ENCODE measurements around the gene FBN3.

Gene FBN3

DNA sequence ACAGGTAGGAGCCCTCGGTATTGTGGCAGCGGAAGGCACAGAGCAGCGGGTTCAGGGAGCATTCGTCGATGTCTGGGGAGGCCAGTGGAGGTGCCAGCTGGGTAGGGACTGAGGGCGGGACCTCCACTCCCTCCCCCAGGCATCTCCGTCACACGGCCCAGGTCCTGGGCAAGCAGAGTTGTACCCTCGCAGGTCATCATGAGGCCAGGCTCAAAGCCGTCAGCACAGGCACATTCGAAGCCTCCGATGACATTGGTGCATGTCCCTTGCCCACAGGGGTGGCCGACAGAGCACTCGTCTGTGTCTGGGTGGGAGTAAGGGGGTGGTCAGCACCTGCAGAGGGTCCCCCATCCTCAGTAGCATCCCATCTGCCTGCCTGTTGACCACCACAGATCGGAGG lies 61.5 kb downstream of the FBN3 start:
- no peak for DNase-seq

DNA sequence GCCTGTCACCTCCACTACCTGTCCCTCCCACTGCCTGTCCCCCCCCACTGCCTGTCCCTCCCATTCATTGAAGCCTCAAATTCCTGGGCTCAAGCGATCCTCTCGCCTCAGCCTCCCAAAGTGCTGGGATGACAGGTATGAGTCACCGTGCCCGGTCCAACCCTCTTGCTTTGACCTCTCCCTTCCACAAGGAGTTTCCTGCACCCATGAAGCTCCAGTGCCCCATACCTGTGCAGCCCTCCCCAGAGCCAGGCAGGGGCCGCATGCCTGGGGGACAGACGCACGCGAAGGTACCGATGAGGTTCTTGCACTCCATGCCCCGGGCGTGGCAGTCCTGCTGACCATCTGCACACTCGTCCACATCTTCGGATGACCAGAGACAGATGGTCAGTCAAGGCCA lies 62.5 kb downstream of the FBN3 start:
- no peak for DNase-seq

- DNase-seq = peak; percentile 82
These were observed 63.6 kb downstream of the FBN3 start for GRCh38 chr19:8085598-8086408.

- DNase-seq = no peak
These were observed 65.2 kb downstream of the FBN3 start for GRCh38 chr19:8084152-8084551.

DNA sequence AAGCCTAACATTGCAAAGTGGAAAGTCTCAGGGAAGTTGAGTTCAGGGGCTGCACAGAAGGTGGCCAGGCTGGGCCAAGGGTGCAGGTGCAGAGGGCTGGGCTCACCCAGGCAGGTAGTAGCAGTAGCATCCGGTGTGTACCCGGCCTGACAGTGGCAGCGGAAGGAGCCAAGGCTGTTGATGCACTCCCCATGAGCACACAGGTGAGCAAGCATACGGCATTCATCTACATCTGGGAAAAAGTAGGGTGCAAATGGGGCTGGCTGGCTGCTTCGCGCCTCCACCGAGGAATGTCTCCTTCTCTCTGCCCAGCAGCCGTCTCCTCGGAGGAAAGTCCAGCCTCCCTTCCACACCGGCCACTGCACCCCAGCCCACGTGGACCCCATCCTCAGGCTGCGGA lies 66.3 kb downstream of the FBN3 start:
- DNase-seq = no peak

GRCh38 chr19:8081569-8082550 lies 67.5 kb downstream of the FBN3 start:
- DNase-seq = no peak

GRCh38 chr19:8080832-8081231 lies 68.6 kb downstream of the FBN3 start:
- DNase-seq = no peak

GRCh38 chr19:8079988-8080387 lies 69.4 kb downstream of the FBN3 start:
- DNase-seq = no peak

GRCh38 chr19:8075158-8076074 lies 74.0 kb downstream of the FBN3 start:
- peak; percentile 19 for DNase-seq

DNA sequence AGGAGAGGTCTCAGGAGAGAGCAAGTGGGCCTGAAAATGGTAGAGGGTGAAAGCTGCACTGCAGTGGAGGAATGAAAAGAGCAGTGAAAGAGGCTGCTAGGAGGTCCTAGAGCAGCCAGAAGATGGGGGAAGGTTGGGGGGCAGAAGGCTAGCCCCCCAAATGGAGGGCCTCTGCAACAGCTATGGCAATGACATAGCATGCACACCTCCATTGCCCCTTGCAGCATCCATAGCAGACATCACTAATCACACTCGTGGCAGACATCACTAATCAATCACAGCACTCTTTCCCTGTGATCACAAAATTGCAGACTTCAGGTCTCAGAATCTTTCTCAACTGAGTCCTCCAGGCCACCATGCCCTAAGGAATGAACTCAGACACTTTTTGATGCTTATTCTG lies 74.9 kb downstream of the FBN3 start:
- DNase-seq = no peak

DNA sequence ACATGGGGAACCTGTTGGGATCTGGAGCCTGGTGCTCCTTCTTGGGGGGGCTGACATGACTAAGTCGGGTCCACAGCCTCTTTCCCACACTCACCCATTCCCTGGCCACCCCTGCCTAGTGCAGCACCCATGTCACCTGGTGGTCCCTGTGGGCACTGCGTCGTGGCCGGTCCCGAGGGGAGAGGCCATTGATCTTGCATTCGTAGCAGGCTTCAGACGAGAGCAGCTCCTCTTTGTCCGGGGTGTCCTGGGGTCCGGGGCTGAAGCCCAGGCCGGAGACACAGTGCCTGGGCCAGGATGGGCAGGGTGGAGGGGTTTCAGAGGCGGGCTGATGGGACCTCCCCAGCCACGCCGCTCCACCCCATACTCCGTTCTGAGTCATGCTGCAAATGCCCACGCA lies 77.5 kb downstream of the FBN3 start:
- DNase-seq = no peak

- DNase-seq = peak; percentile 69
These were observed 80.1 kb downstream of the FBN3 start for GRCh38 chr19:8069096-8069973.

DNA sequence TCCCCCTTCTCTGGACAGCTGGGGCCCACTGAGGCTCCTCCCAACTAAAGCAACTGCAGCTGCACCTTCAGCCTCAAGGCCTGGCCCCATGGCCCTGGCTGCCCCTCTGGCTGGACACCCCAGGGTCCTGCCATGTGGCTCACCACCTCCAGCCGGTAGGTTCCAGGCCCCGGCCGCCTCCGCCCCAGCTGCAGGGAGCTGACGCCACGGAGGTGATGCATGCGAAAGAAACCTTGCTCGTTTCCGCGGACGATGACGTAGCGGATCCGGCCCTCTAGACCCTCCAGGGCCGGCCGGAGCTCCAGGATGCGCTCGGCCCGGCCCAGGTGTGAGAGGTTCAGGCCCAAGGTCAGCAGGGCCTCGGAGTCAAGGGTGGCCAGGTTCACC lies 83.5 kb downstream of the FBN3 start:
- DNase-seq = no peak

DNA sequence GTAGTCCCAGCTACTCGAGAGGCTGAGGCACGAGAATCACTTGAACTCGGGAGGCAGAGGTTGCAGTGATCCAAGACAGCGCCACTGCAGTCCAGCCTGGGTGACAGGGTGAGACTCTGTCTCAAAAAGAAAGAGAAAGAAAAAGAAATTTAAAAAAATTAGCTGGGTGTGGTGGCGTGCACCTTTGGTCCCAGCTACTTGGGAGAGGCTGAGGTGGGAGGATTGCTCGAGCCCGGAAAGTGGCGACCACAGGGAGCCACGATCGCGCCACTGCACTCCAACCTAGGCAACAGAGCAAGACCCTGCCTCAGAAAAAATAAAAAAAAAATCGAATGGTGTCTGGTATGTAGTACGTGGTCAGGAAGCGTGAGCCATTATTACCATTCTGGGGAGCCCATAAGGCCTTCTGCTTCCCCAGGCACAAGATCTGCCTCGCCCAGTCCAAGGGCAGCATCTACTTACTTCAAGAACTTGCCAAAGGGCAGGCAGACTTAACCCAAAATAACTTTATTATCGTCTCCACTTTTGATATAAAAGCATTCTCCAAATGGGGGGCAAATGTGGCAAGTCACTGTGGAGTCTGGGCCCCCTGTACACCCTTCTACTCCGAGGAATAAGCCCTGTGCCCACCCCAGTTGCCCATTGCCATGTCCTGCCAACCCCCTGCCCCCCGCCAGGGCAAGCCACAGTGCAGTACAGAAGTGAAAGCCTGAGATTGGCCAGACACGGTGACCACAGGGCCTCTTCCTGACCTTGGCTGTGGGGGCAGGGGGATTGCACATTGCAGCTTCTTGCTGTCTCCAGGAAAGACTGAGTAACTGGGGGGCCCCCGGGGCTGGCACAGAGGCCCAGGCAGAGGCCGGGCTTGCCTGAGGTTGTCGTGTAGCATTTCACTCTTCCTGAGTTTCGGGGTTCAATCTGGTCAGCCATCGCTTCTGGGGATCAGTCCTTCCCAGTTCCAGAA lies 84.2 kb downstream of the FBN3 start:
- DNase-seq = no peak

- no peak for DNase-seq
These were observed 91.7 kb downstream of the FBN3 start for GRCh38 chr19:8057545-8058270.

GRCh38 chr19:8056533-8056932 lies 92.9 kb downstream of the FBN3 start:
- no peak for DNase-seq

DNA sequence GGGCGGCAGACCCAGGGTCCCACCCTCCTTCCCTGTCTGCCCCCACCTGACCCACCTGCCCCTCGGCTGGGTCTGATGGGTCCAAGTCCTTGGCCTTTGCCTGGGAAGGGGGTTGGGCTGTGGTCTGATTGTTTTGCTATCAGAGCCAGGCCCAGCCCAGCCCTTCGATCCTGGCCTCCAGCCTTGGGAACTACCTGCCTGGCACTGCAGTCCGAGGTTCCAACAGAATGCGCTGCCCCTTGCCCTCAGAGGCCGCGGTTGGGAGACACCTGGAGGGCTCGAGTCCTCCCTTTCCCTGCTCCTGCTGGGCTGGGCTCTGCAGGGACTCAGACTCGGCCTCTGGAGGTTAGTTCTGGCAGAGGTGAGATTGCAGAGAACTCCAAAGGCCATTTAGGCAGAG lies 95.2 kb downstream of the FBN3 start:
- no peak for DNase-seq

DNA sequence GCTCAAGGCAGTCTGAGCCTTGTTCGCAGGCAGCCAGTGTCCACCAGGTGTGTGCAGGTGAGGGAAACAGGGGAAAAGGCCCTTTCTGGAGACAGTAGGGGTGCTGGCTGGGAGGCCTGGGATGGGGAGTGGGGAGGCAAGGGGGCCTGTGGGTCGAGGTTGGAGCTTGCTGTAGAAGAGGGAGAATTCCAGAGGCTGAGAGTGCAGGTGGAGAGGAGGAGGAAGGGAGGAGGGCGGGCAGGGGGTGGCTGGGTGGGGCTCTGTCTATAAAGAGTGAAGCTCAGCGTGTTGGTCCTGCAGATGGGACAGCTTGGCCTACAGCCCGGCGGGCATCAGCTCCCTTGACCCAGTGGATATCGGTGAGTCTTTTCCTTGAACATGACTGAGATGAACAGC lies 96.9 kb downstream of the FBN3 start, which contains the start of gene CCL25:
TSS of gene CCL25 (plus strand) at position 297 of the 396 bp plus-strand sequence. CDS start 290 bp downstream, outside the sequence.
- no peak for DNase-seq

GRCh38 chr19:8050274-8051096 lies 98.9 kb downstream of the FBN3 start:
- peak; percentile 100 for DNase-seq
